MM.1S (cell line): ENCODE data around the gene AGBL1.

Experiments used
- DNase-seq: peaks from one replicate; pipeline ENCODE4 v3.0.0-alpha.2; 2015
- H2AFZ ChIP-seq: fragments of 300-600 bp; sonication (generic); 2 replicates; pipeline ENCODE4 v1.6.0; 2016; ENCODE audit warnings: antibody characterized with exemption, low read length
- H3F3A ChIP-seq: fragments of 300-600 bp; sonication (generic); 2 replicates; pipeline ENCODE4 v1.6.1; 2016; ENCODE audit warnings: mild to moderate bottlenecking, antibody characterized with exemption, low read length, moderate library complexity, mixed read lengths; ENCODE audit not compliant: insufficient read depth
- H3K27ac ChIP-seq: fragments of 300-600 bp; sonication (generic); 2 replicates; pipeline ENCODE4 v1.5.1; 2016; ENCODE audit warnings: mild to moderate bottlenecking, low read length
- H3K27me3 ChIP-seq: fragments of 300-600 bp; sonication (generic); replicated peaks from 2 replicates; pipeline ENCODE4 v1.6.0; 2016; ENCODE audit warnings: low read length; ENCODE audit not compliant: insufficient read depth
- H3K36me3 ChIP-seq: fragments of 300-600 bp; sonication (generic); replicated peaks from 2 replicates; pipeline ENCODE4 v1.6.1; 2016; ENCODE audit warnings: mild to moderate bottlenecking, low read length, mixed read lengths; ENCODE audit not compliant: insufficient read depth
- H3K4me1 ChIP-seq: fragments of 300-600 bp; sonication (generic); 2 replicates; pipeline ENCODE4 v1.6.1; 2016; ENCODE audit warnings: low read length, mixed read lengths
- H3K4me2 ChIP-seq: fragments of 300-600 bp; sonication (generic); 2 replicates; pipeline ENCODE4 v1.6.0; 2016; ENCODE audit warnings: low read depth, low read length
- H3K4me3 ChIP-seq: fragments of 300-600 bp; sonication (generic); 2 replicates; pipeline ENCODE4 v1.5.1; 2016; ENCODE audit warnings: low read length, mixed read lengths
- H3K79me2 ChIP-seq: fragments of 300-600 bp; sonication (generic); 2 replicates; pipeline ENCODE4 v1.6.1; 2016; ENCODE audit warnings: mixed run types, low read length, mixed read lengths
- H3K9ac ChIP-seq: fragments of 300-600 bp; sonication (generic); 2 replicates; pipeline ENCODE4 v1.6.1; 2016; ENCODE audit warnings: low read length, mixed read lengths
- H3K9me2 ChIP-seq: fragments of 300-600 bp; sonication (generic); replicated peaks from 2 replicates; pipeline ENCODE4 v1.6.1; 2016; ENCODE audit warnings: mild to moderate bottlenecking, low read length, mixed read lengths; ENCODE audit not compliant: insufficient read depth
- H3K9me3 ChIP-seq: fragments of 300-600 bp; sonication (generic); replicated peaks from 2 replicates; pipeline ENCODE4 v1.6.1; 2016; ENCODE audit warnings: mild to moderate bottlenecking, low read length, mixed read lengths; ENCODE audit not compliant: insufficient read depth
- H4K20me1 ChIP-seq: fragments of 300-600 bp; sonication (generic); 2 replicates; pipeline ENCODE4 v1.6.1; 2016; ENCODE audit warnings: mild to moderate bottlenecking, low read length, moderate library complexity, mixed read lengths; ENCODE audit not compliant: insufficient read depth
- CTCF ChIP-seq: fragments of 300-600 bp; sonication (generic); IDR thresholded peaks from 2 replicates; pipeline ENCODE4 v1.5.1; 2016; ENCODE audit warnings: antibody characterized with exemption, low read length, mixed read lengths
- EZH2 ChIP-seq: fragments of 300-600 bp; sonication (generic); optimal IDR thresholded peaks from 2 replicates; pipeline ENCODE3; 2017; ENCODE audit warnings: low read depth, mild to moderate bottlenecking, antibody characterized with exemption, low read length, mixed read lengths
- EZH2phosphoT487 ChIP-seq: fragments of 300-600 bp; sonication (generic); IDR thresholded peaks from 2 replicates; pipeline ENCODE4 v1.6.1; 2018; ENCODE audit warnings: antibody characterized with exemption, low read length

AGBL1 gene

GRCh38 chr15:86255247-86255646, 175.6 kb downstream of the AGBL1 start:
- Histone ChIP-seq H3K9me3 (no peaks in the 10 kb centered on the region), H3K9ac (no peak overlapping the region), H3K9me2 (no peaks in the 10 kb centered on the region), H3K79me2 (no peaks in the 10 kb centered on the region), H3F3A (no peaks in the 10 kb centered on the region), H2AFZ (no peak overlapping the region), H3K27ac (no peak overlapping the region), H3K4me2 (no peak overlapping the region), H4K20me1 (no peaks in the 10 kb centered on the region), H3K4me3 (no peak overlapping the region), H3K36me3 (no peaks in the 10 kb centered on the region), H3K4me1 (no peaks in the 10 kb centered on the region), H3K27me3 (no peaks in the 10 kb centered on the region)
- no peak for DNase-seq
- no peak for TF ChIP-seq CTCF
- no peak for TF ChIP-seq EZH2phosphoT487
- TF ChIP-seq EZH2: no peak

DNA sequence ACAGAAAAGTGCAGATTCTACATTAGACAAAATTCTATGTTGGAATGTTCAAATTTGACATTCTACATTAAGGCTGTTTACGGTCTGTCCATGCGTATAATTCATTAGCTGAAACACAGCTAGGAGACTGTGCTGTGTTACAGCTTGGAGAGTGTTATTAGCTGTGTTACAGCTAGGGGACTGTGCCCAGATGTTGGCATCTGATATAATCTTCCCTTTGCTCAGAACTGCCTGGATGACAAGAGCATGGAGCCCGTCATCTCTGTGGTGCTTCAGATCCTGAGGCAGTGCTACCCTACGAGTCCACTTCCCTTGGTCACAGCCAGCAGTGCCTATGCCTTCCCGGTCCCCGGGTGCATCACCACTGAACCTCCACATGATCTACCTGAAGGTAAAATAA, 177.0 kb downstream of the AGBL1 start:
- no peak for DNase-seq
- H3K9ac ChIP-seq: no peak overlapping the region
- H3K4me3 ChIP-seq: no peak overlapping the region
- TF ChIP-seq CTCF (no peak), EZH2phosphoT487 (no peak), EZH2 (no peak)
- H2AFZ ChIP-seq: no peak overlapping the region
- H3F3A ChIP-seq: no peaks in the 10 kb centered on the region
- H3K9me2 ChIP-seq: no peaks in the 10 kb centered on the region
- no peaks in the 10 kb centered on the region for H3K4me1 ChIP-seq
- H3K27me3 ChIP-seq: no peaks in the 10 kb centered on the region
- no peaks in the 10 kb centered on the region for H3K9me3 ChIP-seq
- no peaks in the 10 kb centered on the region for H3K36me3 ChIP-seq
- no peaks in the 10 kb centered on the region for H3K79me2 ChIP-seq
- H4K20me1 ChIP-seq: no peaks in the 10 kb centered on the region
- H3K27ac ChIP-seq: no peak overlapping the region
- H3K4me2 ChIP-seq: no peak overlapping the region

DNA sequence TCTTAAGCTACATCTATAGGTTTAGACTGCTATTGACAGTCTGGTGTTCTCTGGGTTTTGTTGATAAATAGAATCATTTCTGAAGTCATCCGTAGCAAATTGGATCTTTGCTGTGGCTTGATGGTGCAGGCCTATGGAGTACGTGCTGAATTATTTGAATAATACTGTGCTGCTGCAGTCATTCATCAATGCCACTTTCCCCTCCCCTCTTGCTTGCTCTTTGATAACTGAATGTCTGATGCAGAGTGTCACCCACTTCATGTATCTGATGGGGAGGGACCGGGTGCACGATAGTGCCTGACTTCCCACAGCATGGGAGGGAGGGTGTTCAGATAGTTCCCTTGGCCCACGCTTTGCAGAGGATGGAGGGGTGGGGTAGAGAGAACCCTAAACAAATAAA, 179.9 kb downstream of the AGBL1 start:
- H4K20me1 ChIP-seq: no peaks in the 10 kb centered on the region
- H3K4me3 ChIP-seq: no peak overlapping the region
- no peak overlapping the region for H3K4me2 ChIP-seq
- H3K9me3 ChIP-seq: no peaks in the 10 kb centered on the region
- TF ChIP-seq EZH2 (no peak), CTCF (no peak), EZH2phosphoT487 (no peak)
- no peaks in the 10 kb centered on the region for H3K27me3 ChIP-seq
- H3K79me2 ChIP-seq: no peaks in the 10 kb centered on the region
- DNase-seq: no peak
- no peaks in the 10 kb centered on the region for H3F3A ChIP-seq
- H3K9ac ChIP-seq: no peak overlapping the region
- no peaks in the 10 kb centered on the region for H3K9me2 ChIP-seq
- H3K36me3 ChIP-seq: no peaks in the 10 kb centered on the region
- H3K27ac ChIP-seq: no peak overlapping the region
- no peak overlapping the region for H2AFZ ChIP-seq
- H3K4me1 ChIP-seq: no peaks in the 10 kb centered on the region
